A673 (cell line): ENCODE results near the gene RERE. TPM values are rescaled to one million over a fixed set of nuclear protein-coding genes. Genes with fewer than 3 reads are reported as not detected.

ENCODE experiments used
- BruUV-seq: library from RNA; stranded (reverse); fragments of 400-500 nt; replicated peaks from 2 replicates; lab custom pipeline; 2021; lab: Mats Ljungman, UMichigan
- CTCF ChIA-PET: fragments of 300-600 bp; sonication (Branson Sonifier 250); formaldehyde crosslinking; loops from one replicate; lab custom pipeline; 2022; ENCODE audit warnings: antibody characterized with exemption; lab: Charles Lee
- POLR2A ChIA-PET: fragments of 300-600 bp; sonication (Branson Sonifier 250); formaldehyde crosslinking; loops from one replicate; lab custom pipeline; 2022; ENCODE audit warnings: antibody characterized with exemption; ENCODE audit not compliant: low non-redundant PET; lab: Charles Lee
- DNase-seq: peaks from one replicate; pipeline ENCODE4 v3.0.0-alpha.2; 2015; ENCODE audit warnings: low spot score
- H3K27ac ChIP-seq: fragments of 200-600 bp; sonication (generic); 2 replicates; pipeline ENCODE4 v1.5.1; 2016; ENCODE audit warnings: mixed run types, low read depth, mild to moderate bottlenecking, mixed read lengths, antibody characterized with exemption, low read length; ENCODE audit not compliant: poor library complexity, severe bottlenecking
- H3K27me3 ChIP-seq: fragments of 200-600 bp; sonication (generic); replicated peaks from 2 replicates; pipeline ENCODE4 v1.6.1; 2017; ENCODE audit warnings: mixed run types, low read depth, mild to moderate bottlenecking, mixed read lengths, antibody characterized with exemption, low read length; ENCODE audit not compliant: insufficient read depth, poor library complexity
- H3K36me3 ChIP-seq: fragments of 200-600 bp; sonication (generic); 2 replicates; pipeline ENCODE4 v1.6.1; 2016; ENCODE audit warnings: mixed run types, mild to moderate bottlenecking, mixed read lengths, antibody characterized with exemption, low read length; ENCODE audit not compliant: insufficient read depth, poor library complexity, severe bottlenecking
- H3K4me1 ChIP-seq: fragments of 200-600 bp; sonication (generic); 2 replicates; pipeline ENCODE4 v1.6.1; 2017; ENCODE audit warnings: mixed run types, mild to moderate bottlenecking, mixed read lengths, antibody characterized with exemption, low read length; ENCODE audit not compliant: insufficient read depth, poor library complexity, severe bottlenecking
- H3K4me3 ChIP-seq: fragments of 200-600 bp; sonication (generic); 2 replicates; pipeline ENCODE4 v1.5.1; 2016; ENCODE audit warnings: low read depth, mixed run types, mild to moderate bottlenecking, mixed read lengths, low read length; ENCODE audit not compliant: poor library complexity, severe bottlenecking
- H3K9me3 ChIP-seq: fragments of 200-600 bp; sonication (generic); 2 replicates; pipeline ENCODE4 v1.6.1; 2016; ENCODE audit warnings: mixed run types, low read depth, mild to moderate bottlenecking, mixed read lengths, antibody characterized with exemption, low read length; ENCODE audit not compliant: poor library complexity, severe bottlenecking
- EZH2 ChIP-seq: fragments of 200-600 bp; sonication (generic); IDR thresholded peaks from 2 replicates; pipeline ENCODE4 v1.6.1; 2017; ENCODE audit warnings: borderline replicate concordance, low read depth, mild to moderate bottlenecking, mixed read lengths, antibody characterized with exemption, low read length; ENCODE audit not compliant: poor library complexity, severe bottlenecking
- intact Hi-C: fragments of 100-400 bp; cut with micrococcal nuclease; formaldehyde crosslinking; loops from one replicate; pipeline ENCODE4 v1.10.0; 2022; ENCODE audit not compliant: unreplicated experiment
- total RNA-seq: library from RNA; stranded (reverse); gene quantifications from 2 replicates; pipeline ENCODE4 v1.2.3, GENCODE V29; 2021
- TF ChIP-seq, protein P1 (sequence below): fragments of 300-800, 200-600 bp; sonication (generic); conservative IDR thresholded peaks from 2 replicates; pipeline ENCODE4 v1.5.1; 2017; ENCODE audit warnings: low read depth, mild to moderate bottlenecking, antibody characterized with exemption, low read length, moderate library complexity, mixed read lengths

RERE gene
- total RNA-seq, 1 experiment from 2014 or later = 188 TPM

DNA sequence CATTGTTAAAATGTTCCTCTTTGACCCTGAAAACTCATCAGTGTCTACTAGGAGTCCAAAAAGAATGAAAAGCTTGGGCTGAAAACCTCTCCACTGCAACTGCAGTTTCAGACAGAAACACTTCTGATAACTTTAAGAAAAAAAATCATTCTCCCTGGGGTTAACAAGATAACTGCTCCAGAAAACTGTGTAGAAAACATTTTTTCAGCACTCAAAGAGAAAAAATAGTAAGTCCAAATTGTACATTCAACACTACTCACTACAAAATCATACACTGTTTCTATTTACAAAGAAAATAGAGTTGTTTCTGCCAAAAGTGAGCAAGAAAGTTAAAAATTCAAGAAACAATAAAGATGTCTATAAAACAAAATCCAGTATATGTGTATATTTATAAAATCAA, 157.8 kb downstream of the RERE start:
- POLR2A ChIA-PET = interaction anchor here (0.7 kb wide), 1 partner anchor 9 kb away, joined by 3 read pairs; no protein-coding TSS in a partner anchor
- Histone ChIP-seq H3K9me3 (no peaks in the 10 kb centered on the region), H3K27me3 (no peaks in the 10 kb centered on the region), H3K4me1 (peaks cover 53% of the 10 kb centered on the region), H3K36me3 (peaks cover 8% of the 10 kb centered on the region), H3K4me3 (no peak overlapping the region), H3K27ac (peak overlapping the region; percentile 78)
- intact Hi-C loops = no loop called here
- CTCF ChIA-PET = no interaction called here
- no peak for DNase-seq
- no TSS peak for BruUV-seq
- TF ChIP-seq, protein P1, sequence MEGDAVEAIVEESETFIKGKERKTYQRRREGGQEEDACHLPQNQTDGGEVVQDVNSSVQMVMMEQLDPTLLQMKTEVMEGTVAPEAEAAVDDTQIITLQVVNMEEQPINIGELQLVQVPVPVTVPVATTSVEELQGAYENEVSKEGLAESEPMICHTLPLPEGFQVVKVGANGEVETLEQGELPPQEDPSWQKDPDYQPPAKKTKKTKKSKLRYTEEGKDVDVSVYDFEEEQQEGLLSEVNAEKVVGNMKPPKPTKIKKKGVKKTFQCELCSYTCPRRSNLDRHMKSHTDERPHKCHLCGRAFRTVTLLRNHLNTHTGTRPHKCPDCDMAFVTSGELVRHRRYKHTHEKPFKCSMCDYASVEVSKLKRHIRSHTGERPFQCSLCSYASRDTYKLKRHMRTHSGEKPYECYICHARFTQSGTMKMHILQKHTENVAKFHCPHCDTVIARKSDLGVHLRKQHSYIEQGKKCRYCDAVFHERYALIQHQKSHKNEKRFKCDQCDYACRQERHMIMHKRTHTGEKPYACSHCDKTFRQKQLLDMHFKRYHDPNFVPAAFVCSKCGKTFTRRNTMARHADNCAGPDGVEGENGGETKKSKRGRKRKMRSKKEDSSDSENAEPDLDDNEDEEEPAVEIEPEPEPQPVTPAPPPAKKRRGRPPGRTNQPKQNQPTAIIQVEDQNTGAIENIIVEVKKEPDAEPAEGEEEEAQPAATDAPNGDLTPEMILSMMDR = no peak
- no peak for TF ChIP-seq EZH2

DNA sequence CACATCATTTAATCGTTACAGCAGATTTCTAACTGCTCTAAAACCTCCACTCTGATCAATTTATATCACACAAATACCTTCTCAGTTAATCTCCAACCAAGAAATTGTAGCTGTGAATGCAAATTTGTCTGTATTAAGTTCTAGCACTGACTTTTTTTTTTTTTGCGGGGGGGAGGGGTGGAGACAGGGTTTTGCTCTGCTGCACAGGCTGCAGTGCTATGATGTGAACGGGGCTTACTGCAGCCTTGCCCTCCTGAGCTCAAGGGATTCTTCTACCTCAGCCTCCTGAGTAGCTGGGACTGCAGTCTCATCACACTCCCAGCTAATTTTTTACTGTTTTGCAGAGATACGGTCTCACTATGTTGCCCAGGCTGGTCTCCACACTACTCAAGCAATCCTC, 163.6 kb downstream of the RERE start:
- POLR2A ChIA-PET = no interaction called here
- TF ChIP-seq EZH2 = no peak
- TF ChIP-seq, protein P1 = no peak
- no TSS peak for BruUV-seq
- peaks cover 13% of the 10 kb centered on the region for H3K36me3 ChIP-seq
- H3K4me1 ChIP-seq = peaks cover 47% of the 10 kb centered on the region
- H3K27me3 ChIP-seq = no peaks in the 10 kb centered on the region
- DNase-seq = no peak
- no peak overlapping the region for H3K4me3 ChIP-seq
- CTCF ChIA-PET = no interaction called here
- intact Hi-C loops = no loop called here
- no peaks in the 10 kb centered on the region for H3K9me3 ChIP-seq
- peak overlapping the region; percentile 31 for H3K27ac ChIP-seq

DNA sequence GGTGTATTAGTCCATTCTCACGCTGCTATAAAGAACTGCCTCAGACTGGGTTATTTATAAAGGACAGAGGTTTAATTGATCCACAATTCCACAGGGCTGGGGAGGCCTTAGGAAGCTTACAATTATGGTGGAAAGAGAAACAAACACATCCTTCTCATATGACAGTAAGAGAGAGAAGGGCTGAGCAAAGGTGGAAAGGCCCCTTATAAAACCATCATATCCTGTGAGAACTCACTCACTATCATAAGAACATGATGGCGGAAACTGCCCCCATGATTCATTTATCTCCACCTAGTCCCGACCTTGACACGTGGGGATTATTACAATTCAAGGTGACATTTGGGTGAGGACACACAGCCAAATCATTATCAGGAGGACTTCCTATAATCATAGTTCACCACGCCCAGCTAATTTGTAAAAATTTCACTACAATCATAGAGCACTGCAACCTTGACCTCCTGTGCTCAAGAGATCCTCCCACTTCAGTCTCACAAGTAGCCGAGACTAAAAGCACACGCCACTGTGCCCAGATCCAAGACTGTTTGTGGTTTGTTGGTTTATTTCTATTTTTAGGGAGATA, 164.9 kb downstream of the RERE start:
- H3K36me3 ChIP-seq = peaks cover 19% of the 10 kb centered on the region
- no TSS peak for BruUV-seq
- H3K4me1 ChIP-seq = peaks cover 59% of the 10 kb centered on the region
- TF ChIP-seq, protein P1 = no peak
- no peak for TF ChIP-seq EZH2
- H3K4me3 ChIP-seq = no peak overlapping the region
- no peaks in the 10 kb centered on the region for H3K9me3 ChIP-seq
- no peaks in the 10 kb centered on the region for H3K27me3 ChIP-seq
- H3K27ac ChIP-seq = peak overlapping the region; percentile 66
- no peak for DNase-seq
- intact Hi-C loops = no loop called here
- POLR2A ChIA-PET = no interaction called here
- CTCF ChIA-PET = no interaction called here
